GM19438 (cell line): ENCODE data around the gene NR1H2.
"Not testable (repeated sequence)": the region's sequence is repeated elsewhere in the genome, so short reads cannot be mapped to it uniquely, and the experiment has no call there.

ENCODE experiments used
- ATAC-seq: cut with Tn5 transposase; IDR thresholded peaks from one replicate; pipeline ENCODE4 v1.9.1; 2021; ENCODE audit warnings: low read depth; ENCODE audit not compliant: unreplicated experiment

The NR1H2 gene

DNA sequence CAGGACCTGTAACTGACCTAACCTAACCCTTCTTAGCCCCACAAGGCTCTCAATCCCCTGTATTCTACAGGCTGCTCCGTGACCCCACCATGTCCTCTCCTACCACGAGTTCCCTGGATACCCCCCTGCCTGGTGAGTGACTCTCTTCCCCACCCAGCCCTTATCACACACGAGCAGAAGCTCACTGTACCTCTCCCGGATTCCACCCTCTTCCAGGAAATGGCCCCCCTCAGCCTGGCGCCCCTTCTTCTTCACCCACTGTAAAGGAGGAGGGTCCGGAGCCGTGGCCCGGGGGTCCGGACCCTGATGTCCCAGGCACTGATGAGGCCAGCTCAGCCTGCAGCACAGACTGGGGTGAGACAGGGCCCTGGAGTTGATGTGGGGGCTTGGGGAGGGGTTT lies 1.3 kb downstream of the NR1H2 start:
- ATAC-seq, result no peak

DNA sequence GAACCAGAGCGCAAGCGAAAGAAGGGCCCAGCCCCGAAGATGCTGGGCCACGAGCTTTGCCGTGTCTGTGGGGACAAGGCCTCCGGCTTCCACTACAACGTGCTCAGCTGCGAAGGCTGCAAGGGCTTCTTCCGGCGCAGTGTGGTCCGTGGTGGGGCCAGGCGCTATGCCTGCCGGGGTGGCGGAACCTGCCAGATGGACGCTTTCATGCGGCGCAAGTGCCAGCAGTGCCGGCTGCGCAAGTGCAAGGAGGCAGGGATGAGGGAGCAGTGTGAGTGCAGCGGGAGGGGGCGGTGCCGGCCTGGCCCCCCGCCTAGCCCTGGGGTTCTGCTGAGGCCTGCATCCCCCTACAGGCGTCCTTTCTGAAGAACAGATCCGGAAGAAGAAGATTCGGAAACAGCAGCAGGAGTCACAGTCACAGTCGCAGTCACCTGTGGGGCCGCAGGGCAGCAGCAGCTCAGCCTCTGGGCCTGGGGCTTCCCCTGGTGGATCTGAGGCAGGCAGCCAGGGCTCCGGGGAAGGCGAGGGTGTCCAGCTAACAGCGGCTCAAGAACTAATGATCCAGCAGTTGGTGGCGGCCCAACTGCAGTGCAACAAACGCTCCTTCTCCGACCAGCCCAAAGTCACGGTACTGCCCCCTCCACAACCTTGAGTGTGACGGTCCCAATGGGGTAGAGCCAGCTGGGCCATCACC lies 2.1 kb downstream of the NR1H2 start:
- ATAC-seq, result no peak

DNA sequence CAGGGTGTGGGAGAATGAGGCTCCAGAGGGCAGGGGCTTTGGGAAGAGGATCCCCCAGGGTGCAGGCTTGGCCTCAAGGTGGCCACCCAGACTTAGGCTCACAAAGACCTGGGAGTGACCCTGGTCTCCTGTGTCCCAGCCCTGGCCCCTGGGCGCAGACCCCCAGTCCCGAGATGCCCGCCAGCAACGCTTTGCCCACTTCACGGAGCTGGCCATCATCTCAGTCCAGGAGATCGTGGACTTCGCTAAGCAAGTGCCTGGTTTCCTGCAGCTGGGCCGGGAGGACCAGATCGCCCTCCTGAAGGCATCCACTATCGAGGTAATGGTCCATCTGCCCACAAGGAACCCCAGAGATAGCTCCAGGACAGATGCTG lies 2.6 kb downstream of the NR1H2 start:
- no peak for ATAC-seq

DNA sequence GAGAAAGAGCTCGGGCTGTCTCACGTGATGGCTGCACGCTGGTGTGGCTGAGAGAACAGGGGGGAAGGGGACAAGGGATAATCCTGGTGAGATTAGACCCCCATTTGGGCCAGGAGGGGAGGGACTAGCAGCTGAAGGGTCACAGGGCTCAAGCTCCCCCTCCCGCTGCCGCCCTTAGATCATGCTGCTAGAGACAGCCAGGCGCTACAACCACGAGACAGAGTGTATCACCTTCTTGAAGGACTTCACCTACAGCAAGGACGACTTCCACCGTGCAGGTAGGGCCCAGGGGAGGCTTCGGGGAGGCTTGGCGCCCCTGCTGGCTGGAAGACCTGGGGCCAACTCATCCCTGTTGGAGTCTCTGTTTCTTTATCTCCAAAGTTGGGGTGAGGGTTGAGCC lies 3.3 kb downstream of the NR1H2 start:
- no peak for ATAC-seq

DNA sequence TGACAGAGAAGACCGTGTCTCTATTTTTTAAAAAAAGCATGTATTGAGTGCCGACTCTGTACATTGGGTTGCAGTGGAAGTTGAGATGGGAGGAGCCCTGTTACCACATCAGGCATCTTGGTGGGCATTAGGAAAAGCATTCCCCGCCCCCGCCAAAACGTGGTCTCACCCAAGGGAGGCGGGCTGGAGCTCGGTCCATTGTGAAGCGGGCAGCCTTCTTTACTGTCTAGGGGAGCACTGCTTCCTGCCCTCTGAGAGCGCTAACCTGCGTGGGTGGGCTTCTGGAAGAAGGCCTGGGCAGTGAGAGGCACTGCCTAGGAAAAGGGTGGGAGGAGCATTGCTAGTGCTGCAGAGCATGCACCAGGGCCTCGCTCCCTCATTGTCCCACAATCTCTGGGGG lies 3.9 kb downstream of the NR1H2 start:
- no peak for ATAC-seq

DNA sequence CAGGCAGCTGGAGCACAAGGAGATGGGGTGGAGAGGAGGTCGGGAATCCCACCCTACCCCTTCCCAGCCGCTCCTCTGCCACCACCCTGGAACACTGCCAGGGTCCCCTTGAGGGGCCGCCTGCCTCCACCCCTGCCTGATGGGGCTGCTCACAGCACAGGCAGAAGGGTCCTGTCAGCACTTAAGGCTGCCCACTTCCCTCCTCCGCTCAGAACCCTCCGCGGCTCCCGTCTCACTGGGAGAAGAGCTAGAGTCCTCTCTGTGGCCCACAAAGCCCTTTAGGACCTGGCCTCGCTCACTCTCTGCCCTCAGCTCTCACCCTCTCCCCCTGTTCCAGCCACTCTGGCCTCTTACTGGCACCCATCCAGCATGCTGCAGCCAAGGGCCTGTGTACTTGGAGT lies 4.5 kb downstream of the NR1H2 start:
- no peak for ATAC-seq

DNA sequence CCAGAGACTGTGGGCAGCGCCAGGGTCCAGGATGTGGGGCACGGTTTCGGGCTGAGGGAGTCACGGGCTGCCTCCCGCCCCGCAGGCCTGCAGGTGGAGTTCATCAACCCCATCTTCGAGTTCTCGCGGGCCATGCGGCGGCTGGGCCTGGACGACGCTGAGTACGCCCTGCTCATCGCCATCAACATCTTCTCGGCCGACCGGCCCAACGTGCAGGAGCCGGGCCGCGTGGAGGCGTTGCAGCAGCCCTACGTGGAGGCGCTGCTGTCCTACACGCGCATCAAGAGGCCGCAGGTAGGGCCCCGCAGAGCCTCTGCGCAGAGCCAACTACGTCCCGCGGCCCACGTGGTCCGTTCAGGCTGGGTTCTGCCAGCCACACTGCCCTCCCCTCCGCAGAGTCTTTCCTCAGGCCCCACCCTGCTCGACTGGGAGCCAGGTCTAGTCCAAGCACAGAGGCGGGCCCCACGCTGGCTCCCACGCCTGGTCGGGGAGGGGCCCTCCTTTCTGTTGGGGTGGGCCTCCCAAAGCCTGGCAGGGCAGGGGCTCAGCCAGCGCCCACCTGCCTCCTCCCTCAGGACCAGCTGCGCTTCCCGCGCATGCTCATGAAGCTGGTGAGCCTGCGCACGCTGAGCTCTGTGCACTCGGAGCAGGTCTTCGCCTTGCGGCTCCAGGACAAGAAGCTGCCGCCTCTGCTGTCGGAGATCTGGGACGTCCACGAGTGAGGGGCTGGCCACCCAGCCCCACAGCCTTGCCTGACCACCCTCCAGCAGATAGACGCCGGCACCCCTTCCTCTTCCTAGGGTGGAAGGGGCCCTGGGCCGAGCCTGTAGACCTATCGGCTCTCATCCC lies 5.8 kb downstream of the NR1H2 start:
- ATAC-seq, result no peak

DNA sequence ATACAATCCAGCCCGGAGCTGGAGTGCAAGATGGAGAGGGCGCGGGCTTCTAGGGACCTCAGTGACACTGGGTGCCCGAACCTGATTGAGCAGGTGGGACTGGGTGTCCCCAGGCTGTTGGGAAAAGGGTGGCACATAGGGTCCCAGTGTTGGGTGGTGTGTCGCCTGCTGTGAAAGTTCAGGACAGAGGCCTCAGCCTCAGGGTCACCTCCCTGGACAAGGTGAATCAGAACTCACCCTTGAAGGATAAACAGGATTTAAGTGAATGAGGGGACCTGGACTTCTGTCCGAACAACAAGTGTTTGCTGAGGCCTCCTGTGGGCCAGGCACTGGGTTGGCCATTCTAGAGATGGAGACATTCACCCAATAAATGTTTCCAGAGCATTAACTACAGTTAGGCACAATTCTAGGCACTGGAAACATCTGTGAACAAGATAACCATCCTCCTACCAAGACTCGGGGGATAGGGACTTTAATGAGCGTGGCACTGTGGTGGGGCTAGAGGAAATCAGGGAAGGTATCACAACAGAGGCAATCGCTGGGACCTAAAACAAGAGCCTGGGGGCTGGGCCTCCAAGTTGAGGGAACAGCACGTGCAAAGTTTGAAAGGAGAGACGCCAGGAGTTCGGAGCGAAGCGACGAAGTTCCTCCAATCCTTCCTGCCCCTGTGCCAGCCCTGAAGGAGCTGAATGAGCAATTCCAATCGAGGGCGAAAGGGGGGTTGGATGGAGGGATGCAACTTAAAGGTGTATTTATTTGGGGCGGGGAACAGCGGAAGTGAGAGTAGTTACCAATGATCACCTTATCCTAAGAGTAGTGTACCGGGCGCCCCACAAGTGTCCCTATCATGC lies 7.0 kb downstream of the NR1H2 start:
- no peak for ATAC-seq

DNA sequence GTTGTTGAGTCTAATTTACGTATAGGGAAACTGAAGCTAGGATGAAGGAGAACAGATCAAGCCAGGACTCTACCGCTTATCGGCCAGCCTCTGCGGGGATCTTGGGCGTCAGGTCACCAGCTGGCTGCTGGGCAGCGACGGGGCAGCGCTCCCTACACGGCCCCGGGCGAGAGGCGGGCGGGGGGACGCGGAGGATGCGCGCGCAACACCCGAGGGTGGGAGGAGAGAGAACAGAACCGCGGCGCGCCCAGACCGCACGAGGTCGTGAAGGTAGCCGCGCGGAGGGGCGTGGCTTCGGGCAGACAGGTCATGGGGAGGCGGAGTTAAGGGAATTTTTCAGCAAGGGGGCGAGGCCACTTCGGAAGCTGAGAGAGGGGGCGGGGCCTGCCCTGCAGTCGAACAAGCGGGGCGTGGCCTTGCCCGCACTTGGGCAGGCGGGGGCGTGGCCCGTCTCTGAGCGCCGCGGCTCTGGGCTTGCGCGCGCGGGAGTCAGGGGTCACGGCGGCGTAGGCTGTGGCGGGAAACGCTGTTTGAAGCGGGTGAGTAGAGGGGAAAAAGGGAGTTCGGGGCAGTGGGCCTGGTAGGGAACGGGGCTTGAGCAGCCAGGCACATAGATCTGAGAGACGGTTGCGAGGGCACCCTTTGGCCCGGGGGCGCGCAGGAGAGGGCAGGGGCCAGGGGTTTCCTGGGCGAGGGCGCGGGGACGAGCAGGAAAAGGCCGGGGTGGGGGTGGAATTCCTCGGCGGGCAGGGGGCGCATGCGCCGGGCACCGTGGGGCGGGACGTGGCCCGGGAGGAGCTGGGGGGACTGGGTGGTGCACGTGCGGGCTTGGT lies 7.8 kb downstream of the NR1H2 start, which contains the start of gene POLD1:
TSS of gene POLD1 (plus strand) at position 496 of the 833 bp plus-strand sequence. CDS start 14,505 bp downstream, outside the sequence.
- ATAC-seq, result peak; percentile 79

DNA sequence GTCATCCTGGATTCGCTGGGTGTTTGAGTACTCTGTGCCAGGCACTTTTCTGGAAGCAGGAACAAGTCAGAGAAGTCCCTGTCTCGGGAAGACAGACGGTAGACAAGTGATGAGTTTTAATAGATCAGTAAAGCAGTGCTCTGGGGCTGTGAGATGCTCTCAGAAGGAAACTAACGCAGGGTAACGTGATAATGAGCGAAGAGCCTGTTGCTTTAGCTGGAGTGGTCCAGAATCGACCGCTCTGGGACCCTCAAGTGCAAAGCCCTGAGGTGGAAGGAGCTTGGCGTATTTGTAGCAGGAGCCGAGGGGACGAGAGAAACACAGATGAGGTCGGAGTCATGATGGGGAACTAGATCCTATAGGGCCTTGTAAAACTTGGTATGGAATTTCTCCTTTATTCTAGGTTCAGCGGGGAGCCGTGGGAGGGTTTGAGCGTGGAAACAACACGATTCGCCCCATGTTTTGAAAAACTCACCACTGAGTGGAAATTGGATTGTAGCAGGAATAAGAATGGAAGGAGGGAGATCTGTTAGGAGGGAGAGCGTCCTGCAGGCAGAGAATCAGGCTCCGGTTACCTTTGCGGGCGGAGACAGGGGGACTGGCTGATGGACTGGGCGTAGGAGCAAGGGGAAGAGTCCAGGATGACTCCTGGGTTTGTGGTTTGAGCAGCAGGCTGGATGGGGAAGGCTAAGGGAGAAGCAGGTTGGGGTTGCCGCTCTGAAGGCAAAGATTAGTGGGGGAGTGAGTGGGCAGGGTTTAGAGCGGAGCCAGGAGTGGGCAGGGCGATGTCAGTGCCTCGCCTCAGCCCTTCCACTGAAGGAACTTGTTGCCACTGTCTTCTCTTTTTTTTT lies 8.7 kb downstream of the NR1H2 start:
- no peak for ATAC-seq

DNA sequence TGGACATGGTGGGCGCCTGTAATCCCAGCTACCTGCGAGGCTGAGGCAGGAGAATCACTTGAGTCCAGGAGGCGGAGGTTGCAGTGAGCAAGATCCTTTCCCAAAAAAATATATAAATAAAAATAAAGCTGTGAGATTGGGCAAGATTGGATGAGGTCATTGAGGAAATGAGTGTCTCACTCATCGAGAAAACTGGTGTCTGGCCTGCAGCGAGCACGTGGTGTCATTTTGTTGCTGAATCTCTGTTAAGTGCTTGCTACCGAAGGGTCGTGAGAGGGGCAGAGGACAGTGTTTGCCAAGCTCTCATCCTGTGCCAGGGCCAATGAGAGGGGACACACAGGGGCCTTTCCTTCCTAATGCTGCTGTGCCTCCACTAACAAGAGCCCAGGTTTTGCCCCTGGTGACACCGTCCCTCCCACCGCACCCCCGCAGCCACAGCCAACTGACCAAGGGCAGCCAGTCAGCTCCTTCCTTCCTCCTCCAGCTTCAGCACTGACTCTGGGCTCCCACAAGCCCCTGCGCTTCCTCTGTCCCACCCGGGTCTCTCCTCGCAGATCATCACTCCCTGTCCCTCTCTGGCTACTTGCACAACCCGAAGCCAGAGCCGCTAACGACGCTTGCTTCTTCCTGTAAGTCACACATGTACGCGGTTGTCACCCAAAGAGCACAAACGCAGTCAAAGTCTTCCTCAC lies 11.1 kb downstream of the NR1H2 start:
- ATAC-seq, result no peak

DNA sequence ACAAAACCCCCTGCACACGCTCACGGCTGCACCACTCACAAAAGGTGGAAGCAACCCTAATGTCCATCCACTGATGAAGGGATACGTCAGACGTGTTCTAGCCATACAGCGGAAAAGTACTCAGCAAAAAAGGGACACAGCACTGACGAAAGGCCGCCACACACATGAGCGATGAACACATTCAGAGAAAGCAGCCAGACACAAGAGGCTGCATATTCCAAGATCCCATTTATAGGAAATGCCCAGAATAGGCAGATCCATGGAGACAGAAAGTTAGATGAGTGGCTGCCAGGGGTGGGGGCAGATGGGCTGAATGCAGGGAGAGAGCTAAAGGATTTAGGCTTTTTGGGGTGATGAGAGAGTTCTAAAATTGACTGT lies 11.6 kb downstream of the NR1H2 start:
- no peak for ATAC-seq

DNA sequence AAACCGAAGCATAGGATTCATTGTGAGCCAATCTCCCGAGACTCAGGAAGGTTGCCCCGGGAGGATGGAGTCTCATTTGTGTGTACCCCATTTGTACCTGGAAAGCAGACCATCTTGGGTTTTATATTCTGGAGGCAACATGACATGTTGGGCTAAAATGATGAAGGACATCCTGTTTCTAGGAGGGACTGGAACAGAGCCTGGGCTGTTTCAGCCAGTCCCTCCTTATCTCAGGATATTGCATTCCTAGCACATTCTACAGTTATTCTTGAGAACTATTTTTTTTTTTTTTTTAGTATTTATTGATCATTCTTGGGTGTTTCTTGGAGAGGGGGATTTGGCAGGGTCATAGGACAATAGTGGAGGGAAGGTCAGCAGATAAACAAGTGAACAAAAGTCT lies 14.0 kb downstream of the NR1H2 start:
- ATAC-seq, result not testable (repeated sequence)

DNA sequence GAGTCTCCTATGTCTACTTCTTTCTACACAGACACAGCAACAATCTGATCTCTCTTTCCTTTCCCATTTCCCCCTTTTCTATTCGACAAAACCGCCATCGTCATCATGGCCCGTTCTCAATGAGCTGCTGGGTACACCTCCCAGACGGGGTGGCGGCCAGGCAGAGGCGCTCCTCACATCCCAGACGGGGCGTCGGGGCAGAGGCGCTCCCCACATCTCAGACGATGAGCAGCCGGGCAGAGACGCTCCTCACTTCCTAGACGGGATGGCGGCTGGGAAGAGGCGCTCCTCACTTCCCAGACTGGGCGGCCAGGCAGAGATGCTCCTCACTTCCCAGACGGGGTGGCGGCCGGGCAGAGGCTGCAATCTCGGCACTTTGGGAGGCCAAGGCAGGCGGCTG lies 14.7 kb downstream of the NR1H2 start:
- ATAC-seq, result not testable (repeated sequence)

DNA sequence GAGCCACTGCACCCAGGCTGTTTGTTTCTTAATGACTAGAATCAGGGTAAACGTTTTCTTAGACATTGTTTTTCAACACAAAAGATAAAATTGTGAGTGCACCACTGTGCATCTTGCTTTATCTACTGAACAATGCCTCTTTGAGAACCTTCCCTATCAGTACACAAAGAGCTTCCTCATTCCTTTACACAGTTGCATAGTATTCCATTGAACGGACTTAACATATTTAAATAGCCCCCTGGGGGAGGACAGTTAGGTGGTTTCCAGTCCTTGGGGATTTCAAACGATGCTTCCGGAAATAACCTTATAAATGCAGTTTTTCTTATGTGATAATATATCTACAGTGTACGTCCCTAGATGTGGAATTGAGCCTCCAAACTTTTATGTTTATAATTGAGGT lies 16.5 kb downstream of the NR1H2 start:
- no peak for ATAC-seq

DNA sequence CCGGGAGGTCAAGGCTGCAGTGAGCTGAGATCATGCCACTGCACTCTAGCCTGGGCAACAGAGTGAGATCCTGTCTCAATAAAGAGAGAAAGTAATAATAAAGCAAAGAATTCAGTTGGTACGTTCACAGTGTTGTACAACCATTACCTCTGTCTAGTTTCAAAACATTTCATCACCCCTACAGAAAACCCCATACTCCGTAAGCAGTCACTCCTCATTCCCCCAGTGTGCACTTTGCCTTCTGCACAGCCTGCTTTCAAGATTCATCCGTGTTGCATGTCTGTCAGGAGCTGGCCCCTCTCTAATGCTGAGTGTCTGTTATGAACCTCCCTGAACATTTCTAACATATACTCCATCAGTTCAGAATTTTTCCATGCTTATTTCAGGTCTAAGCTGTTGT lies 17.3 kb downstream of the NR1H2 start:
- no peak for ATAC-seq

DNA sequence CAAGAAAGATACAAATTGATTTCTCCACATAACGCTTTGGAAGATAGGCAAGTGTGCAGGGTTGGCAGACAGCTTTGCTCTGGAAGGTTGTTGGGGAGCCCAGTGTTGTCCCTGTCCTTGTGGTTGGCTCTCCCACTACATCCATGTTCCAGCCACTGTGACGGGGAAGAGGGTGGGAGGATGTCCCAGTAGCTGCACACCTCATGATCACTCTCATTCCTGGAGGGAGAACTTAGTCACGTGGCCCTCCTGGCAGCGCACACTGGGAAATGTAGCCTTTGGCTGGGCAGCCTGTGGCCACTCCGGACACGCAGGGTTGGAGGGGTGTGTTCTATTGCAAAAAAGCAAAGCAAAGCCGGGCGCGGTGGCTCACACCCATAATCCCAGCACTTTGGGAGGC lies 17.8 kb downstream of the NR1H2 start:
- no peak for ATAC-seq

DNA sequence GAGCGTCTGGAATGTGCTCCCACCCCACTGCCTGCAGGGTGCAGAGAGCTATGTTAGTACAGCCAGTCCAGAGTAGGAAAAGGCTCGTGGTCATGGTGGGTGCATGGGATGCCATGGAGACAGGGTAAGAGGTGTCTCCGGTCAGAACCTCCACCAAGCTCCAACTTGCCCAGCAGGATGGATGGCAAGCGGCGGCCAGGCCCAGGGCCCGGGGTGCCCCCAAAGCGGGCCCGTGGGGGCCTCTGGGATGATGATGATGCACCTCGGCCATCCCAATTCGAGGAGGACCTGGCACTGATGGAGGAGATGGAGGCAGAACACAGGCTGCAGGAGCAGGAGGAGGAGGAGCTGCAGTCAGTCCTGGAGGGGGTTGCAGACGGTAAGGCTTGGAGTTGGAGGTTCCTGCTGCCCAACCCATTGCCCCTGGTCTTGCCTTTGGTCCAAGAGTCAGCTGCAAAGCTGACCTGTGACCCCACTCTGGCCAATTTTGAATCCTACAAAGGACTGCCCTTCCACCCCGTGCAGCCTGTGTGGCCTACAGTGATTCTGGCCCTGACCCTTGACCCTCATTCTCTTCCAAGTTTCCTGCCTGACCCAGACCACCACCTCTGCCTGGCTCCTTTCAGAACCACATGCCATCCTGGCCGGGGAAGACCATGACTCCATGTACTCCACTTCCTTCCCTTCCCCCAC lies 22.6 kb downstream of the NR1H2 start:
- no peak for ATAC-seq
